Muscle layer of duodenum (tissue), 2 donors: ENCODE measurements around the gene TBCA.
"Not testable (repeated sequence)": the region's sequence is repeated elsewhere in the genome, so short reads cannot be mapped to it uniquely, and the experiment has no call there.

Experiments used
- H3K27ac ChIP-seq: one replicate; pipeline ENCODE4 v1.7.0; 2013; ENCODE audit warnings: mild to moderate bottlenecking, low read length
- H3K27me3 ChIP-seq: one replicate; pipeline ENCODE4 v1.7.0; 2013; ENCODE audit warnings: low read depth, mild to moderate bottlenecking, control low read depth, low read length
- H3K36me3 ChIP-seq, 2 donors: one replicate each; pipeline ENCODE4 v1.7.0; 2013; ENCODE audit warnings: low read length in 2 of 2, control low read depth in 1 of 2, mild to moderate bottlenecking in 1 of 2; ENCODE audit not compliant: insufficient read depth in 2 of 2, control insufficient read depth in 1 of 2
- H3K4me1 ChIP-seq, 2 donors: one replicate each; pipeline ENCODE4 v1.7.0; 2013; ENCODE audit warnings: low read length in 2 of 2, mild to moderate bottlenecking in 2 of 2, control low read depth in 1 of 2, moderate library complexity in 1 of 2; ENCODE audit not compliant: insufficient read depth in 2 of 2, control insufficient read depth in 1 of 2
- H3K4me3 ChIP-seq, 2 donors: one replicate each; pipeline ENCODE4 v1.7.0; 2013; ENCODE audit warnings: low read length in 2 of 2, low read depth in 1 of 2, mild to moderate bottlenecking in 1 of 2
- H3K9me3 ChIP-seq, 2 donors: one replicate each; pipeline ENCODE4 v1.7.0; 2013; ENCODE audit warnings: low read length in 2 of 2, control low read depth in 1 of 2, mild to moderate bottlenecking in 1 of 2; ENCODE audit not compliant: control insufficient read depth in 1 of 2
- donor health status: healthy.

The TBCA gene

DNA sequence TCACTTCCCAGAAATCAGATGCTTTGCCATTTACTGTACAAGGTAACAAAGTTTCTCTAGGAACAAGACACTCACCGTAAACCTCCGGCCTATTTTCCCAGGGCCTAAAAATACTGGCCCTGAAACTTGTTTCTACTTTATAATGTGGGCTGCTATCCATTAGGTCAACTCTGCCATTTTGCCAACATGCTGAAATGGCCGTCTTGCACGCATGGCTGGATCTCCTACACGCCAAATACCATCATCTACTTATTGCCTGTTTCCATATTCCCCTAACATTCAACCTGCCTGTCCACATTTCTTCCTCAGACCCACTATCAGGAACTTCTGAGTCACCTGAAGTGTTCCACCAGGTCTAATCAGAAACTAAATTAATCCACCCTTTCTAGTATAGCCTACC is 4.7 kb downstream of the TBCA start:
- no peak overlapping the region for H3K4me3 ChIP-seq
- no peak overlapping the region for H3K27ac ChIP-seq
- H3K9me3 ChIP-seq: no peaks in the 10 kb centered on the region
- peaks cover 19 to 50% of the 10 kb centered on the region in 2 donors for H3K4me1 ChIP-seq
- no peaks in the 10 kb centered on the region for H3K27me3 ChIP-seq
- H3K36me3 ChIP-seq: peaks cover 13 to 17% of the 10 kb centered on the region in 2 donors

DNA sequence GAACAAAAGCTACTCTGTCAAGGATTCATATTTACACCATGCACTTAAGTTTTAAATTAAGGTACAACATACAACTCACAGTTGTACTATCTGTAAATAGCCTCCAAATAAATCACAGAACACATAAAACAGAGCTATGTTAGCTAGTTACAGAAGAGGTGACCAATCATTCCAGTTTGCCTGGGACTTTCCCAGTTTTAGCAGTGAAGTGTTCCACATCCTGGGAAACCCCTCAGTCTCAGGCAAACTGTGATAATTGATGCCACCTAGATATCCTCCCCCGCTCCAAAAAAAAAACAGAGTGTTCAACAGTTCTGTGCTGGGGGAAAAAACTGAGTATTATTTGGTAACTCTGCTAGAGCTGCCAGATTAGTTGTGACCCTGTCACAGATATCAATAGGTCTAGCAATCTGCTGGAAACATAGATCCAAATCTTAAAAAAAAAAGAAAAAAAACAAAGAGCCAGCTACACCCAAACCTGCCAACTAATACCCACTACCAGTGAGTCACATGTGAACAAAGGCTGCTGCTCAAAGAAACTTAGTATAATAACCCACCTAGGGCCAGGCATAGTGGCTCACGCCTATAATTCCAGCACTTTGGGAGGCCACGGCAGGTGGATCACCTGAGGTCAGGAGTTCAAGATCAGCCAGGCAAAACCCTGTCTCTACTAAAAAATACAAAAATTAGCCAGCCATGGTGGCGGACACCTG is 5.7 kb downstream of the TBCA start:
- Histone ChIP-seq H3K9me3 (no peaks in the 10 kb centered on the region), H3K27ac (no peak overlapping the region), H3K4me3 (no peak overlapping the region), H3K27me3 (no peaks in the 10 kb centered on the region), H3K36me3 (peaks cover 11 to 13% of the 10 kb centered on the region in 2 donors), H3K4me1 (peaks cover 19 to 50% of the 10 kb centered on the region in 2 donors)

DNA sequence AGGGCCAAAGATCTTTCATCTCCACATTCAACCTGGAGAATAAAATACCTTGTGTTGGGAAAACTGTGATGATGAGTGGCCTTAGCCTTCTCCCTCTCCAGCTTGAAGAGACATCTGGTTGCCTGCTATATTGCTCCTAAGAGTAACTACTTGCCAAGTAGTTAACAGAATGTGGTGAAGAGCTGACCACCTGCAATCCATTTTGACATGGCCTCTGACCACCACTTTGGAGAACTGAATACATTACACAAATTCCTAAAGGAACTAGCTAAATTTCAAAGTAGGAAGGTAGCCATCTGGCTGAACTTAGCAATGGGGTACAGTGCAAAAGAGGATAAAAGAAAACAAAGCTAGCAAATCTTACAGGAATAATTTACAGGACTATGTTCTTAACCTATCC is 7.2 kb downstream of the TBCA start:
- Histone ChIP-seq H3K27ac (no peak overlapping the region), H3K9me3 (no peaks in the 10 kb centered on the region), H3K4me3 (no peak overlapping the region), H3K4me1 (peaks cover 10 to 42% of the 10 kb centered on the region in 2 donors), H3K27me3 (no peaks in the 10 kb centered on the region), H3K36me3 (peaks cover 10 to 13% of the 10 kb centered on the region in 2 donors)

DNA sequence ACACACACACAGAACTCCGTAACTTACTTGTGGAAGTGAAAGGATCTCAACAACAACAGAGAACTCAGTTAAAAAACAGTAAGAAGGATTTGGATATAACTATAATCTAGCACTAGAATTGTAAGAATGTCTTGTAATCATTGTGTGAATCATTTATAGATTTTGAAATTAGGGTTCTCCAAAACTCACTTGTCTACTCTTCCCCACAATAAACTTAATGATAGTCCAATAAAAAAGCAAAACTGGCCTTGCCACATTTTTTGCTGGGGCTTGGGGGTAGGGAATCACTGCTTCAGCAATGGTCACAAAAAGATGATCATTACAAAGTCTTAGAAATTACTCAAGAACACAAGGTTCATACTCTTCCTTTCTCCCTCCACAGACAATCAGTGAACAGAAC is 8.8 kb downstream of the TBCA start:
- Histone ChIP-seq H3K27ac (no peak overlapping the region), H3K4me1 (peaks cover 0 to 25% of the 10 kb centered on the region in 2 donors), H3K9me3 (no peaks in the 10 kb centered on the region), H3K27me3 (no peaks in the 10 kb centered on the region), H3K4me3 (no peak overlapping the region), H3K36me3 (peaks cover 5 to 10% of the 10 kb centered on the region in 2 donors)

DNA sequence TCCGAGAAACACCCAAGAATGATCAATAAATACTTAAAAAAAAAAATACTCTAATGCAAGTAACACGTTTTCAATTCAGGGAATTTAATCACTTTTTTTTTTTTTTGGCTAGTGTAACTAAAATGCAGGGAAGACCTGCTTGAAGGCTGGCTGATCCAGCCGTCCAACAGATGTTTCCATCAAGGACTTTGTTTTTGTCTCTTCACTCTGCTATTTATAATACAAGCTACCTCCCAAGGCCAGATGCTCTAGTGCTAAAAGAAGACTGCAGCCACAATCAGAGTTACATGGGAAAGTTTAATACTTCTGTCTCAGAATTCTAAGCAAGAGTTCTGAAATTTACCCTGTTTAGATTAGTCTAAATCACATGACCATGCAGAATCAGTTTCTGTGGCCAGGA is 14.5 kb downstream of the TBCA start:
- H3K9me3 ChIP-seq: no peaks in the 10 kb centered on the region
- no peak overlapping the region for H3K27ac ChIP-seq
- no peak overlapping the region for H3K4me3 ChIP-seq
- no peaks in the 10 kb centered on the region for H3K27me3 ChIP-seq
- H3K36me3 ChIP-seq: no peaks in the 10 kb centered on the region
- peaks cover 0 to 16% of the 10 kb centered on the region in 2 donors for H3K4me1 ChIP-seq

DNA sequence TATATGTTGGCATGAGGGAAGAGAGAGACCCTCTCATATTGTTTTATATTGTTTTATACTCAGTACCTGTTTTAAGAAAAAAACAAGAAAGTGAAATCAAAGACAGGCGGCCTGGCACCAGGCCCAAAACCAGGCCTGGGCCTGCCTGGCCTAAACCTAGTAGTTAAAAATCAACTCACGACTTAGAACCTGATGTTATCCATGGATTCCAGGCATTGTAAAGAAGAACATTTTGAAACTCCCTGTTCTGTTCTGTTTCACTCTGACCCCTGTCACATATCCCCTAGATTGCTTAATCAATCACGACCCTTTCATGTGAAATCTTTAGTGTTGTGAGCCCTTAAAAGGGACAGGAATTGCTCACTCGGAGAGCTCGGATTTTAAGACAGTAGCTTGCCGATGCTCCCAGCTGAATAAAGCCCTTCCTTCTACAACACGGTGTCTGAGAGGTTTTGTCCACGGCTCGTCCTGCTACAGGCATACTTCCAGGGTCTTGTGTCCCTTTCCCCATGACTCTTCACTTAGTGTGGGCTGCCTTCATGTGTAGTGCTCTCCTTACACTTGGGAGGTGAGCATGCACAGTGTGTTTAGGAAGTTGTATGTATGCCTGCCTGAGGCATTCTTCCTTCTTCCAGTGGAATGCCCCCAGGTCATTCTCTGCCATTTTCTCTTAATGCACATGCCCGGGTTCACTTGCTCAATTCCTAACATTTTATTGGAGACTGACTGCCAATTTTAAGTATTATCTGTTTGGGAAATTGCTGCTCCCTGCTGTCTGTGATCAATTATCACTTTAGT is 17.8 kb downstream of the TBCA start:
- no peak overlapping the region for H3K27ac ChIP-seq
- no peaks in the 10 kb centered on the region for H3K27me3 ChIP-seq
- no peaks in the 10 kb centered on the region for H3K9me3 ChIP-seq
- H3K4me1 ChIP-seq: peaks cover 0 to 12% of the 10 kb centered on the region in 2 donors
- no peak overlapping the region for H3K4me3 ChIP-seq
- H3K36me3 ChIP-seq: no peaks in the 10 kb centered on the region

DNA sequence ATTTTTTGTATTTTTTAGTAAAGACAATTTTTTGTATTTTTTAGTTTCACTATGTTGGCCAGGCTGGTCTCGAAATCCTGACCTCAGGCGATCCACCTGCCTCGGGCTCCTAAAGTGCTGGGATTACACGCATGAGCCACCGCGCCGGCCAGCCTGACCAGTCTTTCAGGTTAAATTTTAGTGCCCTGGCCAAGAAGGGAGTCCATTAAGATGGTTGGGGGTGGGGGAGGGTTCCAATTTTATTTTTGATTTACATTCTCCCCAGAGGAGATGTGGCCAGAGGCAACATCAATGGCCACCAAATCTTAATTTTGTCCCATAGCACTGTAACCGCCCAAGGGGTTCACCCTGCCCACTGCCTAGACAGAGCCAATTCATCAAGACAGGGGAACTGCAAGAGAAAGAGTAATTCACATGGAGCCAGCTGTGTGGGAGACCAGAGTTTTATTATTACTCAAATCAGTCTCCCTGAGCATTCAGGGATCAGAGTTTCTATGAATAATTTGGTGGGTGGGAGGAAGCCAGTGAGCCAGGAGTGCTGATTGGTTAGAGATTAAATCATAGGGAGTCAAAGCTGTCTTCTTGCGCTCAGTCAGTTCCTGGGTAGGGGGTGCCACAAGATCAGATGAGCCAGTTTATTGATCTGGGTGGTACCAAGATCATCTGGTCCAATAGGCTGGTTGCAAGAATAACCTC is 24.7 kb downstream of the TBCA start:
- Histone ChIP-seq H3K36me3 (no peaks in the 10 kb centered on the region), H3K9me3 (no peaks in the 10 kb centered on the region), H3K27ac (no peak overlapping the region), H3K4me3 (no peak overlapping the region), H3K27me3 (no peaks in the 10 kb centered on the region), H3K4me1 (no peaks in the 10 kb centered on the region)

DNA sequence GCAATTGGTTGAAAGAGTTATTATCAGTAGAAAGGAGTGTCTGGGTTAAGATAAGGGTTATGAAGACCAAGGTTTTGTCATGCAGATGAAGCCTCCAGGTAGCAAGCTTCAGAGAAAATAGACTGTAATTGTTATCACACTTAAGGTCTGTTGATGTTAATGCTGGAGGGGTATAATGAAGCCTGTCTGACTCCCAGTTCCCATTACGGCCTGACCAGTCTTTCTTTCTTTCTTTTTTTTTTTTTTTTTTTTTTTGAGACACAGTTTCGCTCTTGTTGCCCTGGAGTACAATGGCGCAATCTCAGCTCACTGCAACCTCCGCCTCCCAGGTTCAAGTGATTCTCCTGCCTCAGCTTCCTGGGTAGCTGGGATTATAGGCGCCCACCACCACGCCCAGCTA is 25.2 kb downstream of the TBCA start:
- H3K27me3 ChIP-seq, H3K27ac ChIP-seq, H3K4me3 ChIP-seq, H3K36me3 ChIP-seq, H3K9me3 ChIP-seq, H3K4me1 ChIP-seq: not testable (repeated sequence)

DNA sequence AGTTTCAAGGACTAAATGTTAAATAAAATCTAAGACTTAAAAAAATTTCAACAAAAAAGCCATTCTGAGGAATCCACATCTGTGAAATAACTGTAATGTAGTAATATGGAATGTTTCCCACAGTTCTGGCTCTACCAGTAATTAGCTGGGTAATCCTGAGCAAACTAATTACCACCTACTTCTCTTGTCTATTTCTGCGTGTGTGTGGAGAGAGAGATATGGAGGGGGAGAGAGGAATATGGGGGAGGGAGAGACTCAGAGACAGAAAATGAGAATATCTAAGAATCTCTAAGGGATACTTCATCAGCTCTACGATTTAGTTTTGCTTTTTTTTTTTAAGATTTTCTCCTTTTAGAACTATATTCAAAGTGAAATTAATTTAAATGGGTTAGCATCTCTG is 28.0 kb downstream of the TBCA start:
- no peaks in the 10 kb centered on the region for H3K27me3 ChIP-seq
- peaks cover 0 to 5% of the 10 kb centered on the region in 2 donors for H3K4me1 ChIP-seq
- H3K27ac ChIP-seq: no peak overlapping the region
- no peaks in the 10 kb centered on the region for H3K36me3 ChIP-seq
- no peaks in the 10 kb centered on the region for H3K9me3 ChIP-seq
- H3K4me3 ChIP-seq: no peak overlapping the region

DNA sequence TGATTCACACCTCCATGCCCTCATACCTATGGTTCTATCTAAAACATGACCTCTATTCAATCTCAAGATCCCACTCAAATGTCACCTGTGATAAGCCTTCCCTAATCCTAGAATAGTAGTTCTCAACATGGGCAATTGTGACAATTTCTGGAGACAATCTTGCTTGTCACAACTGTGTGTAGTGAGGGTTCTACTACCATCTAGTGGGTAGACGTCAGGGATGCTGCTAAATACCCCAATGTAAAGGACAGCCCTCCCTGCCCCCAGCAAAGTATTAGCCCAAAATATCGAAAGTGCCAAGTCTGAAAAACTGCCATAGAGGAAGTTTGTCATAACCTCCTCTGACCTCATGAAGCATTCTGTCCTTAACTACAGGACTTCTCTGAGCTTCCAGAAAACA is 32.0 kb downstream of the TBCA start:
- Histone ChIP-seq H3K9me3 (no peaks in the 10 kb centered on the region), H3K27me3 (no peaks in the 10 kb centered on the region), H3K4me3 (no peak overlapping the region), H3K27ac (no peak overlapping the region), H3K4me1 (peaks cover 0 to 8% of the 10 kb centered on the region in 2 donors), H3K36me3 (no peaks in the 10 kb centered on the region)

DNA sequence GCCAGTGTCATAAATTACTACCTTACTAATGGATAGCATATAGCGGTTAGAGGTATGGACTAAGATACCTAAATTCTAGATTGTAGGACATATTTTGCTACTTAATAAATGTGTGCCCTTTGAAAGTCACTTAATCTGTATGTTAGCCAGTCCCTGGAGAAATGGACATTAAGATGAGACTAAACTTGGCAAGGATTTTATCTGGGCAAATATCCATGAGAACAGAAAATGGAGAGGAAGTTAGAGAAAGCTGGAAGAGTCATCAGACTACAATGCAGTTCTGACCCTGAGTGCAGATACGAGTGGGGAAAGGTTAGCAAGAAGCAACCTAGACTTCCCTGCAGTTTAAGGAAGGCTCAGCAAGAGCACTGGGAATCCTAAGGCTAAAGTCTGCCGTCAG is 33.0 kb downstream of the TBCA start:
- Histone ChIP-seq H3K9me3 (no peaks in the 10 kb centered on the region), H3K27me3 (no peaks in the 10 kb centered on the region), H3K4me1 (peaks cover 0 to 8% of the 10 kb centered on the region in 2 donors), H3K27ac (no peak overlapping the region), H3K36me3 (no peaks in the 10 kb centered on the region), H3K4me3 (no peak overlapping the region)
